GM21526 (cell line): Measurements from ENCODE around the gene DCBLD1.
"Not testable (repeated sequence)": the region's sequence is repeated elsewhere in the genome, so short reads cannot be mapped to it uniquely, and the experiment has no call there.

ENCODE experiments used
- ATAC-seq: cut with Tn5 transposase; IDR thresholded peaks from one replicate; pipeline ENCODE4 v1.9.1; 2021; ENCODE audit warnings: moderate library complexity; ENCODE audit not compliant: unreplicated experiment, low FRiP score

DCBLD1 gene

GRCh38 chr6:117482240-117483003 is at the start of gene DCBLD1:
DCBLD1 (plus strand) TSS chr6:117482674; CDS start chr6:117482782, 108 bp downstream.
- ATAC-seq: peak; percentile 77

DNA sequence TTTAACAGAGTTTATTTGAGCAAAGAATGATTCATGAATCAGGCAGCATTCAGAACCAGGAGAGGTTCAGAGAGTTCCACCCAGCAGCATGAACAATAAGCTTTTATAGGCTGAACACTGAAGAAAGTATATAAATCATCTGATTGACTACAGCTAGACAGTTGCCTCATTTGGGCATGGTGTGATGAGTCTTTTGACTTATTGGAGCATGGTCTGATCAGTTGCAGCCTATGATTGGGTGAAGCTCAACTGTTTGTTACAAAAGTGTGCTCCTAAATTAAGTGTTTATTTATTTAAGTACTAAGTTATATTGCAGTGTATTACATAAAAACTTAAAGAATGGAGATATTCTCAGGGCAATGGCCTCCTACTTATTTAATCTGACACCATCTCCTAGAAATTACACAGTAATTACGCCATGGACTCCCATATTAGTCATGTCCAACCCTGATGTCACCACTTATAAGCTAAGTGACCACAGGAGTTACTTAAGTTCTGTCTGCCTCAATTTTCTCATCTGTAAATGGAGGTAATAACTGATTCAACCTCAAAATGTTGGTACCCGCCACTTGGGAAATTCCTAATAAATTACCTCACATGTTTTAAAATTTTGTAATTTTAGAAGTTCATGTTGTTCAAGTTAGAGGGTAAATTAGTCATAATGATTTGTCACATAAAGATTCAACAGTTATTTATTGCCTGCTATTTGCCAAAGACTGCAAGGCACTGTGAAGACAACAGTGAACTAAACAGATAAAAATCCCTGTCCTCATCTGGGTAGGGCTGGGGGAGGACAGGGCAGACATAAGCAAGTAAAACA is 41.6 kb upstream of the DCBLD1 start:
- ATAC-seq: no peak

GRCh38 chr6:117441824-117442264 is 40.6 kb upstream of the DCBLD1 start:
- no peak for ATAC-seq

GRCh38 chr6:117442313-117442712 is 40.2 kb upstream of the DCBLD1 start:
- not testable (repeated sequence) for ATAC-seq

GRCh38 chr6:117444600-117444999 is 37.9 kb upstream of the DCBLD1 start:
- ATAC-seq: no peak

- no peak for ATAC-seq
Measured at GRCh38 chr6:117446861-117447260, 35.6 kb upstream of the DCBLD1 start.

DNA sequence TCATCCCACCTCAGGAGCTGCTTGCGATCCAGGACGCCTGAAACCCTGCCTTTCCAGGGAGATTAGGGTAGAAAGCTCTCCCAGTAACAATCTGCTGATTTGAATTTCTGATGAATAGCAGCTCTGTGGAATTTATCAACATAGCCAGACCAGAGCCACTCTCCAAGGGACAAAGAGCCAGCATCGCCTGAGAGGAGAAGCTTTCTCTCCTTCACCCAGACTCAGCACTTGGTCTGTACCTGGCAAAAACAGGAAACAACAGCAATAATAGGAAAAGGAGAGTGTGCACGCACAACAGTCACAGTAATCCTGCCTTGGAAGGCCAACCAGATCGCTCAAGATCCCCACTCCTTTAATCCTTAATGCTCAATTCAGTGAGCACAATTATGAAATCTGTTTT is 34.5 kb upstream of the DCBLD1 start:
- no peak for ATAC-seq

GRCh38 chr6:117448732-117449485 is 33.6 kb upstream of the DCBLD1 start:
- no peak for ATAC-seq

DNA sequence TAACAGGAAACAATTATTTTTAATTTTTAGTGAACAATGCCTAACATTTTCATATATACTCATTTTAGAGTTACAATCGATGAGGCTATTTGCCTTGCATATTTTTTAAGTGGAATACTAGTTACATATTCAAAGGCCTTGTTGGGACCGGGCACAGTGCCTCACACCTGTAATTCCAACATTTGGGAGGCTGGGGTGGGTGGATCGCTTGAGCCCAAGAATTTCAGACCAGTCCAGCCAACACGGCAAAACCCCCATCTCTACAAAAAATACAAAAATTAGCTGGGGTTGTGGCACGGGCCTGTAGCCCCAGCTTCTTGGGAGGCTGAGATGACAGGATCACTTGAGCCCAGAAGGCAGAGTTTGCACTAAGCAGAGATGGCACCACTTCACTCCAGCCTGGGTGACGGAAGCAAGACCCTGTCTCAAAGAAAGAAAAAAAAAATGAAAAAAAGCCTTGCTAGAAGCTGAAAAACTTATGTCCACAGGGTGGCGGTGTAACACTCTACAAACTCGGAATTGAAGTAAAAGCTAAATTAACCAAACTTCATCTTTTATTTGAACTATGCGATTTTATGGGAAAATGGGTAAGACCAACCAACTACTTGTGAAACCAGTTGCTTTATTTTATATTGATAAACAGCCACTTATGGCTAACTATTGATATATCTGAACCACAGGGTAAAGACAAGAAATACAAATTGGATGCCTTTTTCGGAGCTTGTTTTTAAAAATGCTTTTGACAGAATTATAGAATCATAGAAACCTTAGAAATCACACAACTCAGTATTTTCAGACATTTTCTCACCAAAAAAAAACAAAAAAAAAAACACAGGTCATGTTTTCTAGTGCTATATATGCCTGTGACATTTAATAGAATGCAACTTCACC is 32.7 kb upstream of the DCBLD1 start:
- ATAC-seq: no peak

DNA sequence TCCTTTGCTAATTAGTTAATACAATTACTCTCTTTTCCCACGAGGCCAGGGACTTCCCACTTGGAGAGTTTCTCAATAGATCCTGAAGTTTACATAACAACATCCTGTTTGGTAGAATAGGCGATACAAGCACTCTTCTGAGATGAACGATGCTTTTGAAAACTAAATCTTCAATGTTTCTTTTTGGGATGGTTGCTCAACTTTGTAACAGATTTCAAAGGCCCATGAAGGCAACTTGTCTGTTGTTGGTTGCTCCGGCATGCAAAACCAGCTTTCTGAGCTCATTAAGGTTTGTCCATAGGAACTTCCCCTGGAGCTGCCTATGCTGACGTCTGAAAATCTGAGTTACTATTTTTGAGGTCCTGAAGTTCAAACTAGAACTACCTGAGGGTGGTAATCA is 30.8 kb upstream of the DCBLD1 start:
- no peak for ATAC-seq

DNA sequence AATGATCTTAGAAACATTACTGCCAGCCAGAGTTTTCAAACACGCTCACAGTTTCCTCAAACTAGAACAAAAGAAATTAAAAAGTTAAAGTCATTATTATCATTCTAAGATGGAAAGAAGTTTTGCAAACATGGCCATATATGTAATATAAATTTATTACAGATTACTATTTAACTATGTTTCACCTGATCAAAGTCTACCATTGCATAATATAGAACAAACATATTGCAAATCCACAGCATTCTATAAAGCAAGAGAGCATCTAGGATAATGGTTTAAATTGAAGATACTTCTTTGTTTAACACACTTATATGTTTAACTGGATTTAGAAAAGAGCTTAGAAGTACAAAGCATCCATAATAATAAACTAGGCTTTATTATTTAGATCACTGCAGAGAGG is 26.2 kb upstream of the DCBLD1 start:
- ATAC-seq: no peak

GRCh38 chr6:117456998-117457397 is 25.5 kb upstream of the DCBLD1 start:
- no peak for ATAC-seq

DNA sequence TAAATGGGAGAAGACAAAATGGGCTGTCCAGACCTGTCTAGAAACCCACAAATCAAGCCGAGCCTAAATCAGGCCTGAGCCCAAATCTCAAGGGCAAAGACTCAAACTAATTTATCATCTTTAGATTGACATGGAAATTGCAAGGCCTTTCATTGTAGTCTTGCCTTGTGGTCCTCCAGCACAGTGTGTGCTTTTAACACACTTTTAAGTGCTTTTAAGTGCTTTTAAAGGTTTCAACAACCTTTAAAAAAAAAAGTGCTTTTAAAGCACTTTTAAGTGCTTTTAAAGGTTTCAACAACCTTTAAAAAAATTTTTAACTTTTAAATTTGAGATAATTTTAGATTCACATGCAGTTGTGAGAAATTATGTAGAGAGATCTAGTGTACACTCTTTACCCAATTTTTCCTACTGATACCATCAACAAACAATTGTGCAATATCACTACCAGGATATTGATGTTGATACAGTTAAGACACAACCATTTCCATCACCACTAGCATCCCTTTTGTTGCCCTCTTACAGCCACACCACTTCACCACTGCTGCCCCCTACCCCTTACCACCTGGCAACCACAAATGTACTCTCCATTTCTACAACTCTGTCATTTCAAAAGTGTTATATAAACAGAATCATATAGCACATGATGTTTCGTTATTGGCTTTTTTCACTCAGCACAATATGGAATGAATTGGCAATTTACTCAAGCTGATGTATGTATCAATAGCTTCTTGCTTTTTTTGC is 23.1 kb upstream of the DCBLD1 start:
- ATAC-seq: no peak

GRCh38 chr6:117463762-117464665 is 18.5 kb upstream of the DCBLD1 start:
- peak; percentile 76 for ATAC-seq

DNA sequence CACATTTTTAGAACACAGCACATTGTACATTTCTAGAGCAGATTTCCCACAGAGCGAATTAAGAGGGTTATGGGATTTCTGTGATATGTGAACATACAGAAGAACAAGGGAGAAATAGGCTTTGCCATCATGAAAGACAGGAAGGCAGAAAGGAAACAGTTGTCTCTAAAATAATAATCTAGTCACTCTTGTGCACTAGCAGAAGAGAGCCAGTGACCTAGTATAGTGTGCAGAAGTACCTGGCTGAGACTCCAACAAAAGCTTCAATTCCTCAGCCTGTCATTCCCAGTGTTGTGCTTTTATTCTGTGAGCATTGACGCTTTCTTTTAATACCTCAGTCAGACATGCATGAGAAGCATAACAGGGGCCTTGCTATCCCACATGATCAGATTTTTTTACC is 17.8 kb upstream of the DCBLD1 start:
- no peak for ATAC-seq

DNA sequence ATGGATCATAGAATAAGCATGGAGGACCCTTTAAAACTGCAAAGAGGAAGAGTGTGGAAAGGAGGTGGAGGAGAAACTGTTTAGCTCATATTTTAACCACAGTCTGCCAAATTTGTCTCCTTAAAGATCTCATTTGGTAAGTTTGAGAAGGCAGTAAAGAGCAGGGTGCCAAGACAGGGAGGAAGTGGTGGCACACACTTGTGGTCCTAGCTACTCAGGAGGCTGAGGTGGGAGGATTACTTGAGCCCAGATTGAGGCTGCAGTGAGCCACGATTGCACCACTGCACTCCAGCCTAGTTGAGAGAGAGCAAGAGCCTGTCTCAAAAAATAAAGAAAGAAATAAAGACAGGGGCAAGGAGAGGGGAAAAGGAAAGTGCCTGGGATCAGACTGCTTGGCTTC is 16.8 kb upstream of the DCBLD1 start:
- ATAC-seq: no peak

DNA sequence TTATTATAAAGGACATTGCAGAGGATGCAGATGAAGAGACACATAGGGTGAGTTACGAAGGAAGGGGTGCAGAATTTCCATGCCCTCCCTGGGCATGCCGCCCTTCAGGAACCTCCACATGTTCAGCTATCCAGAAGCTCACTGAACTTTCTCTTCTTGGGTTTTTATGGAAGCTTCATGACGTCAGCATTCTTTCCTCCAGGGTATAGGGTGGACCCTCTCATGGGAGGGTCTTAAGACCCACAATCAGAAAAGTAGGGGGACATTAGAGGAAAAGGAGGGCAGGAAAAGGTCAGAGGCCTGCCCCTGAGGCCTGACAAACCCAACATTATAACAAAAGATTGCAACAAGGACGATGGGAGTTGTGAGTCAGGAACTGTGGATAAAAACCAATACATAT is 14.6 kb upstream of the DCBLD1 start:
- ATAC-seq: no peak

GRCh38 chr6:117468527-117468926 is 13.9 kb upstream of the DCBLD1 start:
- ATAC-seq: not testable (repeated sequence)
